GM19099 (cell line): Measurements from ENCODE around the gene HES7.
A peak's percentile ranks its signal among the peaks of the same experiment; 100 is the strongest.

Experiments used
- POLR2A ChIP-seq: IDR thresholded peaks from 3 replicates; pipeline ENCODE4 v1.6.1; 2011; ENCODE audit warnings: low read depth; ENCODE audit not compliant: insufficient read length; ENCODE audit errors: extremely low read depth

HES7 gene

GRCh38 chr17:8148560-8148959 is 24.7 kb upstream of the HES7 start:
- no peak for TF ChIP-seq POLR2A

DNA sequence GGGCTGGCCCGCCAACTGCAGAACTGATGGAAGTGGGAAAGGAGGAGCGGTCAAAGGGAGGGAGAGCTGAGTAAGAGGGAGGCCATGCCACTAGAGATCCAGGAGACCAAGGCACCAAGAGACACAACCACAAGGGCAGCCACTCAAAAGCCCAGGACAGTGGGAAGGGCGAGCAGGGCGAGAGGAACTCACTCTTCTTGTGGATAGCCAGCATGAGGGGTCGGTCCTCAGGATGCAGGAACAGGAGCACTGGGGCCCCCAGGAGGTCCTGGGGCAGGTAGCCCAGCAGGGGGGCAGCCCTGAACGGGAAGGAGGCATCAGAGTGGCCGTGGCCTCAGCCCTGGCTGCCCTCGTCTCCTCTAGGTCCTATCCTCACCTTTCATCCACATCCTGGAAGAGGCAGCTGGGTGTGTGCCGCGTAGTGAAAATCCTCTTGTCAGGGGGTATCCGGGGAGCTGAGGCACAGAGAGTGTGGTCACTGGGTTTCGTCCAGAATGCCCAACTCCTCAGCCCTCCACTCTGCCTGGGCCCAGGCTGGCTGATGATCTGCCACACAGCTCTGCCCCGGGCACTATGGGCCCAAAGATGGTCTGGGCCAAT is 24.0 kb upstream of the HES7 start:
- no peak for TF ChIP-seq POLR2A

DNA sequence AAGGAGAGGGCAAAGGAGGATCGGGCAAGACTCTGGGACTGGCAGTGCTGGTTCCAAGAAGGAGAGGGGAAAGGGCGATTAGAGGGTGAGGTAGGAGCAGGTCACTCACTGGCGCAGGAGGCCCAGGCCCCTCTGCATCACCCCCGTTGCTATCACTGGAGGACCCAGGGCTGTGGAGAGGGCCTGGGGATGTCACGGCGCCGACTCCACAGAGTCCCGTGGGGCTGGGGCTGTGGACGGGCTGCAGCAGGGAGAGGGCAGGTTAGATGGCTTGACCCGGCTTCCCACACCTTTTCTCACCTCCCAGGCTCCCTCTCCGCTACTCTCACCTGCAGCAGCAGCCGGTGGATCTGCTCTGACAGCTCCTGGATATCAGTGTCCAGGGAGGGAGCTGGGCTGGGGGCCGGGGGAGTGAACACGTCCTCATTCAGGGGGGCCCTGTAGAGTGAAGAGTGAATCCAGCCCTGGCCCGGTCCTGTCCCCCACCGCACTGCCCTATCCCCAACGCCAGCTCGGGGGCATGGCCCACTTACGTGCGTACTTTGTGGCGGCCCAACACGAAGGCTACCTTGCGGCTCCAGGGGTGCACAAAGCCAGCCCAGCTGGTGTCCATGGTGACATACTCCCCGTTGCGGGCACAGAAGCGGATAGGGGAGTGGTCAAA is 23.4 kb upstream of the HES7 start:
- no peak for TF ChIP-seq POLR2A

DNA sequence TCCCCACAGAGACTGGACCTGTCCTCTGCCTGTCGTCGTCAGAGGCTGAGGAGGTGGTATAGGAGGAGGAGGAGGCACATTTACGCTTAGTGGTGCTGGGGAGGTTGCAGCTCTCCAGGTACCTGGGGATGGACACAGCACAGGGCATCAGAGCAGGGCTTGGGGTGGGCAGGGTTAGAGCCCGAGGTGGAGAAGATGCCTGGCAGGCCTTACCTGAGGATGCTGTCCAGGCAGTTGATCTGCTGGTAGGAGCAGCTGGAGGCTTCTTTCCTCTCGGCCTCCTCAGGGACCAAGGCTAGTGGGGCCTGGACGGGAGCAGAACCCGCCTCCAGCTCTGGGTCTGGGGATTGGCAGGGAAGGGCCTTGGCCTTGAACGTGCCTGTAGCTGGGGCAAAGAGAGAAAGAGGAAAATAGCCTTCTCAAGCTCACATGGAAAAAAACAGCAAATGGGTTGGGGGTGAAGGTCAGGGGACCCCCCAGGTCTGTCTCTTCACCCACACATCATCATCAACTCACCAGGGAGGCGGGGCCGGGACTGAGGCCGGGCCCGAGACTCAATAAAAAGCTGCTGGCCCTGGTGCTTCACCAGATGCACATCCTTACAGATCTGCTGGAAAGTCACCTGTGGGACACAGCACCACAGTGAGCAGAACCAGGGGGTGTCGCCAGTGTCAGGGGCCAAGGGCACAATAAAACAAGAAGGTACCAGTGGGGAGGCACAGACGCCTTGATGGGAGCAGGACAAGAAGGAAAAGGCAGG is 22.7 kb upstream of the HES7 start:
- TF ChIP-seq POLR2A, result no peak

DNA sequence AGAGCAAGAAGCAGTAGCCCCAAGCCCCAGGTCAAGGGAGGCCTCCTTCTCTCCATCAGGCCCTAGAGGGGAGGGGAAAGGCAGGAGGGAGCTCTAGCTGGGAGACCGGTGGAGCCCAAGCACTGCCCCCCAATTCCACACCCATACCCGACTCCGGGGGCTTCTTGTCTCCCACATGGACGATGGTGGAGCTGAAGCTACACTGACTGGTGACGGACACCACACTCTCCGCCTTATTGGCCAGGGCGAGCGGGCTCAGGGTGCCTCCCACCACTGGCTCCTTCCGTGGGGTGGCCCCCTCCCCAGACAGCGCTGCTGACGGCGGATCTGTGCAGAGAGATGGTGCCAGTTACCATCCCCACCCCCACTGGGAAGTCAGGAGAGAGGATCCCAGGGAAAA is 21.9 kb upstream of the HES7 start:
- no peak for TF ChIP-seq POLR2A

- TF ChIP-seq POLR2A, result no peak
These were observed 20.7 kb upstream of the HES7 start for GRCh38 chr17:8144401-8145231.

DNA sequence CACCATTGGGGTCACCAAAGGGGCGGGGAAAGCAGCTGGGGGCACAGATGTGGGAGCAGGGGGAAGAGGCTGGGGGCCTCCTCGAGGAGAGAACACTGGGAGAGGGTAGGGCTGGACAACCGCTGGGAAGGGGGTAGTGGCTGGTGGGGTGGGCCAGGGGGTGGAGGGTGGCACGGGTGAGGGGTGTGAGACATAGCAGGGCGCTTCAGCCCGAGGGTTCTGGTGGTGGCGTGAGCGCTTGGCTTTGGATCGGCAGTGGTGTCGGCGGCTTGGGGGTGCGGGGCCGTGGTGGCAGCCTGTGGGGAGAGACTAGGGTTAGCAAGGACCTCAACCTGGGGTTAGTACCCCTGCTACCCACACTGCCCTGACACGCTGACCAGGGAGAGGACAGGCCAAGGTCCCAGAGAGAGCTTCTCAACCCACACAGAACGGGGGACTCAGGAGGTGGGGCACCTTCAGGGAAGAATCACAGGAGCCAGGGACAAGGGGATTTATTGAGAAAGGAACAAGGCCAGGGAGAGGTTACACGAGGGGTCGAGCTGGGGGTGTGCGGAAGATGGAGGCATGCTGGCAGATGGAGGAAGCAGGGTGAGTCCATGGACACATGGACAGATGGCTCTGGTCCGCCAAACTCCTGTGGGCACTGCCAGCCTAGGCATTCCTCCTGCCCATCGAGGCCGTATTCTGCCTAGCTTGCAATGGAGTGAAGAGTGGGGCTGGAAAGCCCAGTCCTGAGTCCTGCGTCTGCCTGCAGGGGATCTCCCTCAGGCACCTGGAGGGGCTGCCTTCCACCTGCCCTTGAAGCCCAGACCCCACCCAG is 19.9 kb upstream of the HES7 start:
- no peak for TF ChIP-seq POLR2A

- no peak for TF ChIP-seq POLR2A
These were observed 19.1 kb upstream of the HES7 start for GRCh38 chr17:8142887-8143580.

DNA sequence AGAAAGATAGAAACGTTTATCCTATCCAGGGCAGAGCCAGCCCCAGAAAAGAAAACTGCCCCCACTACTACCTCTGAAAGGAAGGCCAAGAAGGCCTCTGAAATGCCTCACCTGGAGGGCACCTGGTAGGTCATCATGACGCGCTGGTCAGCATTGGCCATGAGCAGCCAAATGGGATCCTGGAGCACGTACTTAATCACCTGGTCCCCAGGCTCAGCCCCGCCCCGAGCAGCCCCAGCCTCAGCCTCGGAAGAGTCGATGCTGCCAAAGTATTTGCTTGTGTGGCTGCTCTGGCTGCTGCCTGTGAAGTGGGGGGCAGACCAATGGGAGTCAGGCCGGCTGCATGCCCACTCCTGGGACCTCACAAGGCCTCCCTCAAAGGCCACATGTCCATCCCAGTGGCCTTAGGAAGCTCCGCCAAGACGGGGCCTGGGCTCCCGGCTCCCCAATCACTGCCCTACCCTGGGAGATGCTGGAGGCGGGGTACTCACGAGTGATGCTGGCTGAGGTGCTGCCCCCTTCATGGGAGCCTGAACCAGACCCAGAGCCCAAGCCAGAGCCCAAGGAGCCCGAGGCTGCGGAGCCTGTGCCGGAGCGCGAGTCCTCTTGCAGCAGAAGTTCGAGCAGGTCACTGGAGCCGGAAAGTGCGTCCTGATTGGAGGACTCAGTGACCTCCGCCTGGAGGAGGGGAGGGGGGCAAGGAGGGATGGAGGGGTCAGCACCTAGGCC is 18.4 kb upstream of the HES7 start:
- no peak for TF ChIP-seq POLR2A

DNA sequence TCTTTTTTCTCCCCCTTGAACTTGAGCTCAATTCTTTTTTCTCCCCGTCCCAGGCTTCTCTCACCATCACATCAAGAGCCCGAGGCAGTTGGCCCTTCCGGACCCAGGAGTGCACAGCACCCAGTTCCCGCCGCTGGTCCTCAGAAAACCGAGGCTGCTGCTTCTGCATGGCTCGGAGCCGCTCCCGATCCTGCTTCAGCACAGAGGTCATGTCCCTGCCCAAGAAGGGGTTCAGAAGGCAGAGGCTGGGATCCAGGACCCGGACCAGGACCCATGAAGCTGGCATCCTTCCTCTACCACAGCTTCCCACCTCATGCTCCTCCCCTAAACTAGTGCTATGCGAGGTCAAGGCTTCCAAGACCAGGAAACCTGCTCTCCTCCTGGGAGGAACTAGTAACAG is 17.8 kb upstream of the HES7 start:
- TF ChIP-seq POLR2A, result no peak

DNA sequence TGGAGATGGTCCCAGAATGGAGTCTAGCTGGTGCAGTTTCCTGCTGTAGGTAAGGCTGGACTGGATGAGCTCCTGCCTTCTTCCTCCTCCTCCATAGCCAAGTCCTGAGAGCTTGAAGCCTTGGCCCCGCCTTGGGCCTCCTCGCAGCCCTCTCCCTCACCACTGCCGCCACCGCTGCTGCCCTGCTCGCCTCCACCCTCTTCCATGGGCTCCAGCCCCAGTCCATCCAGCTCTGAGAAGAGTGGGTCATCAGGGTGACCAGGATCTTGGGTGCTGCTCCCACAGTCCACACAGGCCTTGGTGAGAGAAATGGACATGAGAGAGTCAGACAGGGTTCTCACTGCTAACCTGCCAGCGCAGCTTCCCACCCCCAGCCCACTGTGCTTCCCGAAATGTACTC is 17.1 kb upstream of the HES7 start:
- no peak for TF ChIP-seq POLR2A

DNA sequence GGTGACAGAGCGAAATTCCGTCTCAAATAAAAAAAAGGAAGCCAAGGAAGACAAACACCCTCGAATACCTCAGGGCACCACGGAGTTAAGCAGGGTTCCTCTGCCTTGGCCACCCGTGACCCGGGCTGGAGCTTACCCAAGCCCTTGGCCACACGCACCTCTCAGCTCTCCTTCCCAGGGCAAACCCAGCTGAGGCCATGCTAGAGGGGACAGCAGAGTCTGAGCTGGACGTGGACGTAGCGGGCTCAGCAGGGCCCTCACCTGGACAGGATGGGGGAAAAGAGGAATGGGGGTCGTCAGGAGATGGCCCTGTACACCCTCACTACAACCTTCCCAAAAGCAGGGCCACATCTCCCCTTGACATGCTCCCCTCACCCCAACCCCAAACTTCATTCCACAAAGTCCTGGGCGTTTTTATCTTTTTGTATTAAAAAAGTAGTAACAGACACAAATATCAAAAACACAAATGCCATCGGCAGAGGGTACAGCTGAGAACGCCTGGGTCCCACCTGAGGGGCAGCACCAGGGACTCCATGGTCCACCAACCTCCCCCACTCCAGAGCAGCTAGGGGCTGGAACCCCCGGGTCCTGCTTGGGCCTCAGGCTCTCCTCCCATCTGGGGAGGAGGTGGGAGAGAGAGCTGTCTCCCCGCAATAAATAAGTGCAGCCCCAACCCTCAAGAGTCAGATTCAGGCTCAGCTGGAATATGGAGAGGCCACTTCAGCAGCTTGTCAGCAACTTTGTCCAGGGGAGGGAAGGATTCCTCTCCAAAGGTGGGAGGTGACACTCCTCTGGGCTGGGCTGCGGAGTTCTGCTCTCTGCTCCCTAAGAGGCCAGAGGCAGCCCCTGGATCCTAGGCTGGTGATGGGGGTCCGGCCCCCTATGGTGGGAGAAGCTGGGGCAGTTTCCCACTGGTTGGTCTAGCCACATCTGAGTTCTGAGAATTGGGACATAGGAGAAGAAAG is 16.4 kb upstream of the HES7 start:
- no peak for TF ChIP-seq POLR2A

GRCh38 chr17:8138672-8139371 is 14.9 kb upstream of the HES7 start:
- peak; percentile 52 for TF ChIP-seq POLR2A
